ENCODE results near the gene CHRNA4. TPM values are rescaled to one million over a fixed set of nuclear protein-coding genes. Genes with fewer than 3 reads are reported as not detected.

Gene CHRNA4
- total and polyA plus RNA-seq, 2 donors (not counting 1 experiment from before 2014, with no cell fraction given) = not detected

GRCh38 chr20:63396300-63396699 lies 35.2 kb upstream of the CHRNA4 start:
- TF ChIP-seq CTCF (conservative IDR thresholded peaks at IDR 0.05 in 1 of 2, IDR thresholded peaks at IDR 0.05 in 1 of 2; ENCODE audit: low read depth in 1 of 2, low read length in 2 of 2) = no peak
- no peak for TF ChIP-seq EZH2 (IDR thresholded peaks at IDR 0.05; ENCODE audit: low read length, missing control alignments)
- Histone ChIP-seq H3K4me1 (ENCODE audit: control insufficient read depth, extremely low read depth, insufficient read depth, low read length) (no peaks in the 10 kb centered on the region), H3K79me2 (ENCODE audit: control insufficient read depth, insufficient read depth, low read length) (no peaks in the 10 kb centered on the region), H3K27ac (ENCODE audit: insufficient read depth, low read length) (no peak overlapping the region), H3K27me3 (ENCODE audit: control insufficient read depth, insufficient read depth, low read length) (no peaks in the 10 kb centered on the region), H3K4me3 (replicated peaks in 1 of 4; ENCODE audit: control extremely low read depth in 1 of 4, insufficient read depth in 1 of 4, low read depth in 3 of 4, low read length in 4 of 4) (no peak overlapping the region), H3K9ac (ENCODE audit: insufficient read depth, low read length) (no peak overlapping the region), H2AFZ (ENCODE audit: low read length) (no peak overlapping the region), H4K20me1 (ENCODE audit: control insufficient read depth, extremely low read depth, insufficient read depth, low read length) (no peaks in the 10 kb centered on the region), H3K4me2 (ENCODE audit: extremely low read depth, insufficient read depth, low read length) (no peak overlapping the region), H3K36me3 (ENCODE audit: control insufficient read depth, insufficient read depth, low read length) (no peaks in the 10 kb centered on the region), H3K9me3 (ENCODE audit: control insufficient read depth, insufficient read depth, low read depth, low read length) (no peaks in the 10 kb centered on the region)
- DNase-seq (ENCODE audit: low read depth in 2 of 2) = no peak

GRCh38 chr20:63395723-63396122 lies 34.6 kb upstream of the CHRNA4 start:
- Histone ChIP-seq H3K27me3 (ENCODE audit: control insufficient read depth, insufficient read depth, low read length) (no peaks in the 10 kb centered on the region), H4K20me1 (ENCODE audit: control insufficient read depth, extremely low read depth, insufficient read depth, low read length) (no peaks in the 10 kb centered on the region), H3K9me3 (ENCODE audit: control insufficient read depth, insufficient read depth, low read depth, low read length) (no peaks in the 10 kb centered on the region), H3K36me3 (ENCODE audit: control insufficient read depth, insufficient read depth, low read length) (no peaks in the 10 kb centered on the region), H3K9ac (ENCODE audit: insufficient read depth, low read length) (no peak overlapping the region), H3K27ac (ENCODE audit: insufficient read depth, low read length) (no peak overlapping the region), H3K4me1 (ENCODE audit: control insufficient read depth, extremely low read depth, insufficient read depth, low read length) (no peaks in the 10 kb centered on the region), H3K79me2 (ENCODE audit: control insufficient read depth, insufficient read depth, low read length) (no peaks in the 10 kb centered on the region), H3K4me3 (replicated peaks in 1 of 4; ENCODE audit: control extremely low read depth in 1 of 4, insufficient read depth in 1 of 4, low read depth in 3 of 4, low read length in 4 of 4) (no peak overlapping the region), H2AFZ (ENCODE audit: low read length) (no peak overlapping the region), H3K4me2 (ENCODE audit: extremely low read depth, insufficient read depth, low read length) (no peak overlapping the region)
- no peak for TF ChIP-seq CTCF (conservative IDR thresholded peaks at IDR 0.05 in 1 of 2, IDR thresholded peaks at IDR 0.05 in 1 of 2; ENCODE audit: low read depth in 1 of 2, low read length in 2 of 2)
- TF ChIP-seq EZH2 (IDR thresholded peaks at IDR 0.05; ENCODE audit: low read length, missing control alignments) = no peak
- DNase-seq (ENCODE audit: low read depth in 2 of 2) = no peak

GRCh38 chr20:63394920-63395455 lies 33.8 kb upstream of the CHRNA4 start:
- Histone ChIP-seq H2AFZ (ENCODE audit: low read length) (no peak overlapping the region), H3K4me1 (ENCODE audit: control insufficient read depth, extremely low read depth, insufficient read depth, low read length) (no peaks in the 10 kb centered on the region), H3K27me3 (ENCODE audit: control insufficient read depth, insufficient read depth, low read length) (no peaks in the 10 kb centered on the region), H4K20me1 (ENCODE audit: control insufficient read depth, extremely low read depth, insufficient read depth, low read length) (no peaks in the 10 kb centered on the region), H3K9me3 (ENCODE audit: control insufficient read depth, insufficient read depth, low read depth, low read length) (no peaks in the 10 kb centered on the region), H3K27ac (ENCODE audit: insufficient read depth, low read length) (no peak overlapping the region), H3K79me2 (ENCODE audit: control insufficient read depth, insufficient read depth, low read length) (no peaks in the 10 kb centered on the region), H3K4me3 (replicated peaks in 1 of 4; ENCODE audit: control extremely low read depth in 1 of 4, insufficient read depth in 1 of 4, low read depth in 3 of 4, low read length in 4 of 4) (no peak overlapping the region), H3K4me2 (ENCODE audit: extremely low read depth, insufficient read depth, low read length) (no peak overlapping the region), H3K36me3 (ENCODE audit: control insufficient read depth, insufficient read depth, low read length) (no peaks in the 10 kb centered on the region), H3K9ac (ENCODE audit: insufficient read depth, low read length) (no peak overlapping the region)
- TF ChIP-seq EZH2 (IDR thresholded peaks at IDR 0.05; ENCODE audit: low read length, missing control alignments) (no peak), CTCF (conservative IDR thresholded peaks at IDR 0.05 in 1 of 2, IDR thresholded peaks at IDR 0.05 in 1 of 2; ENCODE audit: low read depth in 1 of 2, low read length in 2 of 2) (no peak)
- no peak for DNase-seq (ENCODE audit: low read depth in 2 of 2)

Data from fibroblast of lung (primary cell).